Measurements from ENCODE around the gene SULF2. TPM values are rescaled to one million over a fixed set of nuclear protein-coding genes. Genes with fewer than 3 reads are reported as not detected.

SULF2 gene
- total RNA-seq, 1 experiment from 2014 or later = 13.0 TPM

GRCh38 chr20:47669489-47669888, 115.8 kb downstream of the SULF2 start:
- no peaks in the 10 kb centered on the region for H3K36me3 ChIP-seq (ENCODE audit: control insufficient read depth in 1 of 2, insufficient read depth in 2 of 2, low read length in 2 of 2)
- intact Hi-C loops (cut with micrococcal nuclease) = loop anchor here (10.0 kb wide), 1 partner anchor 625 kb away; no protein-coding TSS in a partner anchor
- no peaks in the 10 kb centered on the region for H3K9me2 ChIP-seq (ENCODE audit: insufficient read depth)
- H3K79me2 ChIP-seq (ENCODE audit: insufficient read depth, low read length) = no peaks in the 10 kb centered on the region
- BruUV-seq (replicated peaks) = no TSS peak
- H3K4me2 ChIP-seq (ENCODE audit: low read length) = no peak overlapping the region
- no peak overlapping the region for H3K9ac ChIP-seq (ENCODE audit: low read length)
- DNase-seq (ENCODE audit: low read depth, low spot score) = no peak
- no peaks in the 10 kb centered on the region for H3K4me1 ChIP-seq (ENCODE audit: control insufficient read depth in 1 of 2, insufficient read depth in 2 of 2, low read length in 2 of 2)
- no peaks in the 10 kb centered on the region for H3K27me3 ChIP-seq (ENCODE audit: insufficient read depth, low read length)
- no peak overlapping the region for H2AFZ ChIP-seq (ENCODE audit: low read depth, low read length, poor library complexity, severe bottlenecking)
- no peak overlapping the region for H3K27ac ChIP-seq (ENCODE audit: low read depth, low read length)
- no peak for ATAC-seq
- POLR2A ChIA-PET = no interaction called here
- TF ChIP-seq JUND (IDR thresholded peaks at IDR 0.05) = no peak
- no peak for TF ChIP-seq CEBPB (IDR thresholded peaks at IDR 0.05; ENCODE audit: low read depth)
- TF ChIP-seq SRF (IDR thresholded peaks at IDR 0.05; ENCODE audit: low read depth) = no peak
- TF ChIP-seq MAX (IDR thresholded peaks at IDR 0.05) = no peak
- no peak for TF ChIP-seq POLR2A (IDR thresholded peaks at IDR 0.05; ENCODE audit: borderline replicate concordance, extremely low read depth, insufficient read depth, insufficient read length)
- no peak for TF ChIP-seq ZNF274 (IDR thresholded peaks at IDR 0.05; ENCODE audit: low read depth, low read length)
- no peak for TF ChIP-seq SP1 (IDR thresholded peaks at IDR 0.05; ENCODE audit: low read depth)
- TF ChIP-seq SIN3A (IDR thresholded peaks at IDR 0.05; ENCODE audit: low read depth) = no peak
- no peak for TF ChIP-seq YY1 (IDR thresholded peaks at IDR 0.05; ENCODE audit: extremely low read depth, insufficient replicate concordance, low read depth, low read length)
- no peak for TF ChIP-seq CTCF (IDR thresholded peaks at IDR 0.05 in 2 of 3, conservative IDR thresholded peaks at IDR 0.05 in 1 of 3; ENCODE audit: borderline replicate concordance in 1 of 3, insufficient read depth in 1 of 3, low read depth in 2 of 3, low read length in 2 of 3)
- no peak for TF ChIP-seq FOSL1 (IDR thresholded peaks at IDR 0.05; ENCODE audit: low read depth)
- no peak for TF ChIP-seq ATF3 (IDR thresholded peaks at IDR 0.05)
- H3K4me3 ChIP-seq (replicated peaks in 1 of 2; ENCODE audit: low read depth in 1 of 2, low read length in 2 of 2) = no peak overlapping the region
- no peaks in the 10 kb centered on the region for H4K20me1 ChIP-seq (ENCODE audit: insufficient read depth)
- CTCF ChIA-PET = no interaction called here
- H3K9me3 ChIP-seq (ENCODE audit: control insufficient read depth in 1 of 2, insufficient read depth in 1 of 2, low read depth in 1 of 2, low read length in 2 of 2) = no peaks in the 10 kb centered on the region
- RAD21 ChIA-PET (ENCODE audit: low non-redundant PET in 1 of 2, low total read pairs in 2 of 2, uncharacterized antibody in 2 of 2, unreplicated experiment in 2 of 2) = no interaction called here
